ENCODE measurements around the gene ISY1. TPM values are rescaled to one million over a fixed set of nuclear protein-coding genes. Genes with fewer than 3 reads are reported as not detected.

ISY1 gene
- total RNA-seq, 1 donor from 2014 or later: 31.4 TPM

- Mint-ChIP-seq H3K36me3 (ENCODE audit: low read depth) (no peaks in the 10 kb centered on the region), H3K4me3 (no peak overlapping the region), H3K9me3 (no peaks in the 10 kb centered on the region)
Measured at GRCh38 chr3:129078510-129078909, 82.4 kb downstream of the ISY1 start.

More at GRCh38 chr3:129078510-129078909, 82.4 kb downstream of the ISY1 start:
- no peak for TF ChIP-seq CTCF (conservative IDR thresholded peaks at IDR 0.05)
- Mint-ChIP-seq H3K27ac (ENCODE audit: unreplicated experiment) (no peak overlapping the region), H3K4me1 (no peaks in the 10 kb centered on the region), H3K27me3 (ENCODE audit: low read depth) (no peaks in the 10 kb centered on the region)
- DNase-seq (ENCODE audit: low read depth, low spot score): no peak

Other genes with a start within 250 kb of the ISY1 start
- gene CFAP92, start 167.0 kb downstream of the ISY1 start, total RNA-seq: 8.7 and 8.8 TPM in 2 replicates
- gene EFCC1, start 159.8 kb downstream of the ISY1 start, total RNA-seq: 10.7 and 11.8 TPM in 2 replicates
- gene GP9, start 100.3 kb downstream of the ISY1 start, total RNA-seq: not detected in 2 replicates
- gene RAB43, start 39.3 kb downstream of the ISY1 start, total RNA-seq: 9.6 and 11.4 TPM in 2 replicates
- 314 and 319 TPM in 2 replicates for gene CNBP, start 22.8 kb upstream of the ISY1 start, total RNA-seq
- gene COPG1, start 88.5 kb upstream of the ISY1 start, total RNA-seq: 116 and 122 TPM in 2 replicates
- gene HMCES, start 117.8 kb upstream of the ISY1 start, total RNA-seq: 61.2 and 62.9 TPM in 2 replicates

Measured in neural crest cell (in vitro differentiated cells).